ENCODE results near the gene PNPLA1. TPM values are rescaled to one million over a fixed set of nuclear protein-coding genes. Genes with fewer than 3 reads are reported as not detected.
A peak's percentile ranks its signal among the peaks of the same experiment; 100 is the strongest.

The PNPLA1 gene
- total RNA-seq, 4 donors from 2014 or later: not detected

DNA sequence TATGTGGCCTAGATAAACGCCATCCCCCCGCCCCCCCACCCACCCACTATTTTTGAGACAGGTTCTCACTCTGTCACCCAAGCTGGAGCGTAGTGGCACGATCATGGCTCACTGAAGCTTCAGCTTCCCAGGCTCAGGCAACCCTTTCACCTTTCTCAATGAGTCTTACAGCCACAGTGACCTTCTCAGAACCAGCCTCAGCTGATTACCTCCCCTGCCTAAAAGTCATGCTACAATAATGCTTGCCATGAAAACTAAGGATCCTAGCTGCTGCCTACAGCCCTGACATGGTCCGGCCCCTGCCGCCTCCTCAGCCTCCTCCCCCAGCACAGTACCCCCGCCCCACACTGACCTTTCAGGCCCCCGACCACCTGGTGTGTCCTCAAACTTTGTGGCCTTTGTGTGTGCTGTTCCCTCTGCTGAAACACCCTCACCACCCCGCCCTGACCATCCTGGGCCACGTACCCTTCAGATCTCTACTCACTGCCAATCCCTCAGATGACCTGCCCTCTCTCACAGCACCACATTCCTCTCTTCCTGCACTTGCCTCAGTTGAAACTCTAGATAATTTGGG, 31.3 kb downstream of the PNPLA1 start:
- Histone ChIP-seq H3K27me3 (peaks cover 0 to 13% (median 0%) of the 10 kb centered on the region in 3 donors), H3K27ac (no peak overlapping the region), H3K9me3 (no peaks in the 10 kb centered on the region), H3K36me3 (no peaks in the 10 kb centered on the region), H3K4me1 (no peaks in the 10 kb centered on the region), H3K4me3 (no peak overlapping the region)
- no peak for TF ChIP-seq POLR2A (IDR thresholded peaks at IDR 0.05)
- TF ChIP-seq, protein P1, sequence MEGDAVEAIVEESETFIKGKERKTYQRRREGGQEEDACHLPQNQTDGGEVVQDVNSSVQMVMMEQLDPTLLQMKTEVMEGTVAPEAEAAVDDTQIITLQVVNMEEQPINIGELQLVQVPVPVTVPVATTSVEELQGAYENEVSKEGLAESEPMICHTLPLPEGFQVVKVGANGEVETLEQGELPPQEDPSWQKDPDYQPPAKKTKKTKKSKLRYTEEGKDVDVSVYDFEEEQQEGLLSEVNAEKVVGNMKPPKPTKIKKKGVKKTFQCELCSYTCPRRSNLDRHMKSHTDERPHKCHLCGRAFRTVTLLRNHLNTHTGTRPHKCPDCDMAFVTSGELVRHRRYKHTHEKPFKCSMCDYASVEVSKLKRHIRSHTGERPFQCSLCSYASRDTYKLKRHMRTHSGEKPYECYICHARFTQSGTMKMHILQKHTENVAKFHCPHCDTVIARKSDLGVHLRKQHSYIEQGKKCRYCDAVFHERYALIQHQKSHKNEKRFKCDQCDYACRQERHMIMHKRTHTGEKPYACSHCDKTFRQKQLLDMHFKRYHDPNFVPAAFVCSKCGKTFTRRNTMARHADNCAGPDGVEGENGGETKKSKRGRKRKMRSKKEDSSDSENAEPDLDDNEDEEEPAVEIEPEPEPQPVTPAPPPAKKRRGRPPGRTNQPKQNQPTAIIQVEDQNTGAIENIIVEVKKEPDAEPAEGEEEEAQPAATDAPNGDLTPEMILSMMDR (IDR thresholded peaks at IDR 0.05 in 4 of 5, conservative IDR thresholded peaks at IDR 0.05 in 1 of 5): no peak
- ATAC-seq (no peak), DNase-seq (no peak)
- intact Hi-C loops (cut with DNase I; ENCODE audit: low total_unique reads): no loop called here
- in situ Hi-C loops (cut with MboI; ENCODE audit: low sequenced_read_pairs in 4 of 4): loop anchor here in 1 of 4 donors (10.0 kb wide), 1 partner anchor 64 kb away; no protein-coding TSS in a partner anchor

DNA sequence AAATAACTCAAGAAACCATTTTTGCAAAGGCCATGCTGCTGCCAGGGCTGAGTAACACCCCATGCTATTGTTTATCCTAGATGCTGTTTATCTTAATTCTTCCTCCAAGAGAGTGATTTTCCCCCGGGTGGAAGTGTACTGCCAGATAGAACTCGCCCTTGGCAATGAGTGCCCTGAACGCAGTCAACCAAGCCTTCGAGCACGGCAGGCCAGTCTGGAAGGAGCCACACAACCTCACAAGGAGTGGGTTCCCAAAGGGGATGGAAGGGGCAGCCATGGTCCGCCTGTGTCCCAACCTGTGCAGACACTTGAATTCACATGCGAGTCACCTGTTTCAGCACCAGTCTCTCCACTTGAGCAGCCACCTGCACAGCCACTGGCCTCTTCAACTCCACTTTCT, 31.9 kb downstream of the PNPLA1 start:
- intact Hi-C loops (cut with DNase I; ENCODE audit: low total_unique reads) (loop anchor here (1.0 kb wide), 1 partner anchor 59 kb away; no protein-coding TSS in a partner anchor), in situ Hi-C loops (cut with MboI; ENCODE audit: low sequenced_read_pairs in 4 of 4) (loop anchor here in 1 of 4 donors (10.0 kb wide), 1 partner anchor 63 kb away; no protein-coding TSS in a partner anchor)
- Histone ChIP-seq H3K36me3 (no peaks in the 10 kb centered on the region), H3K27ac (no peak overlapping the region), H3K27me3 (peaks cover 0 to 13% (median 0%) of the 10 kb centered on the region in 3 donors), H3K9me3 (no peaks in the 10 kb centered on the region), H3K4me1 (no peaks in the 10 kb centered on the region), H3K4me3 (no peak overlapping the region)
- no peak for DNase-seq
- no peak for TF ChIP-seq POLR2A (IDR thresholded peaks at IDR 0.05)
- TF ChIP-seq, protein P1 (IDR thresholded peaks at IDR 0.05 in 4 of 5, conservative IDR thresholded peaks at IDR 0.05 in 1 of 5): no peak
- ATAC-seq: no peak

DNA sequence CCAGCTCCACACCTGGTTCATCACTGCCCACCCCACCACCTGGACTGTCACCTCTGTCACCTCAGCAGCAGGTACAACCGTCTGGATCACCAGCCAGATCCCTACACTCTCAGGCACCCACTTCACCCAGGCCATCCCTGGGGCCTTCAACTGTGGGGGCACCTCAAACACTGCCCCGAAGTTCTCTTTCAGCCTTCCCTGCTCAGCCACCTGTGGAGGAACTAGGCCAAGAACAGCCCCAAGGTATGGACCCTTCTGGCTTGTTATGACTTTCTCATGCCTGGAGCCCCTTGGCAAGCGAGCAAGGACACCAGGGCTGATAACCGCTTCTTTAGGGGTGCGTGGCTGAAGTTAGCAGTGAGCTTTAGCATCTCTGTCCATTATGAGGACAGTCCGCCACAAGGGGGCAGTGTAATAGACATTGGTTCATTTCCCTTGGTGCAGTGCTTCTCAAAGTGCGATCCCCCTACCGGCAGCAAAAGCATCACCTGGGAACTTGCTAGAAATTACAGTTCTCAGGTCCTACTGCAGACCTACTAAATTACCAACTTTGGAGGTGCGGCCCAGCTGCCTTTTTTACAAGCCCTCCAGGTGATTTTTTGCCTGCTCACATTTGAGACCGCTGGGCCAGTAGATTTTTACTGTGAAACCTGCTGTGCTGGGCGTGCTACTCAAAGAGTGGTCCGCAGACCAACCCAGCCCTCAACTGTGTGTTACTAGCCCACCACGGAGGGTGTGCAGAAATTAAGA, 32.5 kb downstream of the PNPLA1 start:
- Histone ChIP-seq H3K9me3 (no peaks in the 10 kb centered on the region), H3K4me1 (no peaks in the 10 kb centered on the region), H3K36me3 (no peaks in the 10 kb centered on the region), H3K4me3 (no peak overlapping the region), H3K27me3 (peaks cover 0 to 13% (median 0%) of the 10 kb centered on the region in 3 donors), H3K27ac (no peak overlapping the region)
- ATAC-seq: peak; percentile 78 to 89
- in situ Hi-C loops (cut with MboI; ENCODE audit: low sequenced_read_pairs in 4 of 4) (loop anchor here in 1 of 4 donors (10.0 kb wide), 1 partner anchor 62 kb away; no protein-coding TSS in a partner anchor), intact Hi-C loops (cut with DNase I; ENCODE audit: low total_unique reads) (loop anchor here (1.0 kb wide), 1 partner anchor 58 kb away; no protein-coding TSS in a partner anchor)
- TF ChIP-seq, protein P1 (IDR thresholded peaks at IDR 0.05 in 4 of 5, conservative IDR thresholded peaks at IDR 0.05 in 1 of 5): peak; percentile 67 to 87 (median 74)
- no peak for TF ChIP-seq POLR2A (IDR thresholded peaks at IDR 0.05)
- peak; percentile 54 to 72 for DNase-seq

- no peak for ATAC-seq
- H3K4me3 ChIP-seq: no peak overlapping the region
- H3K9me3 ChIP-seq: no peaks in the 10 kb centered on the region
- in situ Hi-C loops (cut with MboI; ENCODE audit: low sequenced_read_pairs in 4 of 4) (loop anchor here in 1 of 4 donors (10.0 kb wide), 1 partner anchor 59 kb away; no protein-coding TSS in a partner anchor), intact Hi-C loops (cut with DNase I; ENCODE audit: low total_unique reads) (no loop called here)
- H3K36me3 ChIP-seq: no peaks in the 10 kb centered on the region
- peaks cover 0 to 13% (median 0%) of the 10 kb centered on the region in 3 donors for H3K27me3 ChIP-seq
- no peak overlapping the region for H3K27ac ChIP-seq
- TF ChIP-seq, protein P1 (IDR thresholded peaks at IDR 0.05 in 4 of 5, conservative IDR thresholded peaks at IDR 0.05 in 1 of 5): no peak
- TF ChIP-seq POLR2A (IDR thresholded peaks at IDR 0.05): no peak
- H3K4me1 ChIP-seq: no peaks in the 10 kb centered on the region
- DNase-seq: no peak
These were observed 36.0 kb downstream of the PNPLA1 start for GRCh38 chr6:36305885-36306284.

All from gastrocnemius medialis (tissue), 4 donors.